ENCODE results near the gene LDLRAP1. TPM values are rescaled to one million over a fixed set of nuclear protein-coding genes. Genes with fewer than 3 reads are reported as not detected.

LDLRAP1 gene
- total and polyA plus RNA-seq, 2 donors (not counting 3 experiments of a cell fraction or from before 2014, with no cell fraction given), result 23.1 to 24.7 TPM

DNA sequence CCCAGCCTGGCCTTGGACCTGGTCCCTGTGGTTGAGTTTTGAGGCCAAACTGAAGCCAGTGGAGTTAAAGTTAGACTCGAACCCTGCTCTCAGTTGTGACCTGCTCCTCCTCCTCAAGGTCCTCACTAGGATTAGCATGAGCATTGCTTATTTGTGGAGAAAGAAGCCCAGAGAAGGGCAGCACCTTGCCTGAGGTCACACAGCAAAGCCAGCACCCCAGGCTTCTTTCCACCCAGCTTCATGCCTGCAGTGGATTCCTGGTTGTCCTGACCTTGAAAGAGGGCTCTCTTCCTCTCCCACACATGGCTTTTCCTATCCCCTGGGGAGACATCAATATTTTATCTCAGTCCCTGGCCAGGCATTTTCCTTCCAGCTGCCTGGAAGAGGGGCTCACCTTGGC lies 2.8 kb downstream of the LDLRAP1 start:
- intact Hi-C loops (cut with micrococcal nuclease), result no loop called here
- POLR2A ChIA-PET, result no interaction called here

DNA sequence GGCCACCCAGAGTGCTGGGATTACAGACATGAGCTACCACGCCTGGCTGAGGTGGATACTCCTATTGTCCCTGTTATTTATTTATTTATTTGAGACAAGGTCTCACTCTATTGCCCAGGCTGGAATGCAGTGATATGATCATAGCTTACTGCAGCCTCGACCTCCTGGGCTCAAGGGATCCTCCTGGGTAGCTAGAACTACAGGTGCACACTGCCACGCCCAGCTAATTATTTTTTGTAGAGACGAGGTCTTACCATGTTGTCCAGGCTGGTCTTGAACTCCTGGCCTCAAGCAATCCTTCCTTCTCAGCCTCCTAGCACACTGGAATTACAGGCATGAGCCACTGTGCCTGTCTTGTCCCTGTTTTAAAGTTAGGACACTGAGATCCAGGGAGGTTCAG lies 5.2 kb downstream of the LDLRAP1 start:
- peak; percentile 43 for FAIRE-seq
- H3K27ac ChIP-seq (ENCODE audit: insufficient read depth, low read depth, low read length), result no peak overlapping the region
- no peaks in the 10 kb centered on the region for H3K9me3 ChIP-seq (replicated peaks; ENCODE audit: control insufficient read depth, insufficient read depth, low read length)
- intact Hi-C loops (cut with micrococcal nuclease) (no loop called here), dilution Hi-C loops (cut with MboI; ENCODE audit: extremely low pct_ligation_motif_present, low sequenced_read_pairs) (no loop called here)
- CTCF ChIA-PET, result interaction anchor here (0.8 to 3.2 kb wide), 6 partner anchors 24 to 106 kb away, joined by 3 to 22 read pairs (median 4); no protein-coding TSS in a partner anchor
- POLR2A ChIA-PET, result no interaction called here
- no peak overlapping the region for H3K9ac ChIP-seq (replicated peaks; ENCODE audit: extremely low read depth, insufficient read depth, low read length)
- no peaks in the 10 kb centered on the region for H4K20me1 ChIP-seq (replicated peaks; ENCODE audit: control insufficient read depth, extremely low read depth, insufficient read depth, low read length)
- H2AFZ ChIP-seq (ENCODE audit: low read depth, low read length), result no peak overlapping the region
- no peaks in the 10 kb centered on the region for H3K27me3 ChIP-seq (ENCODE audit: control insufficient read depth in 2 of 2, insufficient read depth in 2 of 2, low read length in 2 of 2)
- H3K36me3 ChIP-seq (ENCODE audit: control insufficient read depth in 2 of 2, extremely low read depth in 1 of 2, insufficient read depth in 2 of 2, low read length in 2 of 2), result no peaks in the 10 kb centered on the region
- TF ChIP-seq, protein P1, sequence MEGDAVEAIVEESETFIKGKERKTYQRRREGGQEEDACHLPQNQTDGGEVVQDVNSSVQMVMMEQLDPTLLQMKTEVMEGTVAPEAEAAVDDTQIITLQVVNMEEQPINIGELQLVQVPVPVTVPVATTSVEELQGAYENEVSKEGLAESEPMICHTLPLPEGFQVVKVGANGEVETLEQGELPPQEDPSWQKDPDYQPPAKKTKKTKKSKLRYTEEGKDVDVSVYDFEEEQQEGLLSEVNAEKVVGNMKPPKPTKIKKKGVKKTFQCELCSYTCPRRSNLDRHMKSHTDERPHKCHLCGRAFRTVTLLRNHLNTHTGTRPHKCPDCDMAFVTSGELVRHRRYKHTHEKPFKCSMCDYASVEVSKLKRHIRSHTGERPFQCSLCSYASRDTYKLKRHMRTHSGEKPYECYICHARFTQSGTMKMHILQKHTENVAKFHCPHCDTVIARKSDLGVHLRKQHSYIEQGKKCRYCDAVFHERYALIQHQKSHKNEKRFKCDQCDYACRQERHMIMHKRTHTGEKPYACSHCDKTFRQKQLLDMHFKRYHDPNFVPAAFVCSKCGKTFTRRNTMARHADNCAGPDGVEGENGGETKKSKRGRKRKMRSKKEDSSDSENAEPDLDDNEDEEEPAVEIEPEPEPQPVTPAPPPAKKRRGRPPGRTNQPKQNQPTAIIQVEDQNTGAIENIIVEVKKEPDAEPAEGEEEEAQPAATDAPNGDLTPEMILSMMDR (IDR thresholded peaks at IDR 0.05; ENCODE audit: extremely low read depth in 1 of 2, insufficient read depth in 1 of 2, low read depth in 1 of 2, low read length in 2 of 2), result no peak
- TF ChIP-seq GATA2 (IDR thresholded peaks at IDR 0.05; ENCODE audit: insufficient read depth, insufficient read length, low read depth, low read length) (no peak), FOS (IDR thresholded peaks at IDR 0.05; ENCODE audit: borderline replicate concordance, insufficient read depth, low read length) (no peak), EZH2 (IDR thresholded peaks at IDR 0.05; ENCODE audit: borderline replicate concordance, low read depth, low read length, severe bottlenecking) (no peak), JUN (IDR thresholded peaks at IDR 0.05; ENCODE audit: borderline replicate concordance, insufficient read depth, insufficient read length, low read depth) (no peak), MYC (IDR thresholded peaks at IDR 0.05; ENCODE audit: low read depth, low read length) (no peak), POLR2A (IDR thresholded peaks at IDR 0.05; ENCODE audit: low read depth, low read length) (no peak), POLR2AphosphoS5 (IDR thresholded peaks at IDR 0.05; ENCODE audit: insufficient read depth, low read depth, low read length) (no peak)
- TF ChIP-seq, protein P2, sequence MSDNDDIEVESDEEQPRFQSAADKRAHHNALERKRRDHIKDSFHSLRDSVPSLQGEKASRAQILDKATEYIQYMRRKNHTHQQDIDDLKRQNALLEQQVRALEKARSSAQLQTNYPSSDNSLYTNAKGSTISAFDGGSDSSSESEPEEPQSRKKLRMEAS (IDR thresholded peaks at IDR 0.05; ENCODE audit: insufficient read depth, insufficient read length), result no peak
- H3K79me2 ChIP-seq (ENCODE audit: control insufficient read depth, insufficient read depth, low read length), result peaks cover 2% of the 10 kb centered on the region
- BruUV-seq (replicated peaks), result no TSS peak
- no peak overlapping the region for H3K4me3 ChIP-seq (replicated peaks in 1 of 3; ENCODE audit: insufficient read depth in 1 of 3, low read depth in 1 of 3, low read length in 3 of 3)
- H3K9me1 ChIP-seq (replicated peaks; ENCODE audit: control insufficient read depth, extremely low read depth, insufficient read depth, low read length), result no peaks in the 10 kb centered on the region
- H3K4me2 ChIP-seq (ENCODE audit: insufficient read depth, low read length), result no peak overlapping the region
- no peak for DNase-seq (ENCODE audit: low read depth, low spot score)
- peaks cover 34% of the 10 kb centered on the region for H3K4me1 ChIP-seq (ENCODE audit: control insufficient read depth, extremely low read depth, insufficient read depth, low read length)

More for the DNA sequence above, 2.8 kb downstream of the LDLRAP1 start:
- TF ChIP-seq JUN (IDR thresholded peaks at IDR 0.05; ENCODE audit: borderline replicate concordance, insufficient read depth, insufficient read length, low read depth), result no peak
- TF ChIP-seq, protein P1 (IDR thresholded peaks at IDR 0.05; ENCODE audit: extremely low read depth in 1 of 2, insufficient read depth in 1 of 2, low read depth in 1 of 2, low read length in 2 of 2), result no peak
- TF ChIP-seq POLR2A (IDR thresholded peaks at IDR 0.05; ENCODE audit: low read depth, low read length), result no peak
- Histone ChIP-seq H3K79me2 (ENCODE audit: control insufficient read depth, insufficient read depth, low read length) (peaks cover 2% of the 10 kb centered on the region), H3K4me2 (ENCODE audit: insufficient read depth, low read length) (no peak overlapping the region), H3K36me3 (ENCODE audit: control insufficient read depth in 2 of 2, extremely low read depth in 1 of 2, insufficient read depth in 2 of 2, low read length in 2 of 2) (no peaks in the 10 kb centered on the region), H3K4me3 (replicated peaks in 1 of 3; ENCODE audit: insufficient read depth in 1 of 3, low read depth in 1 of 3, low read length in 3 of 3) (no peak overlapping the region), H3K27ac (ENCODE audit: insufficient read depth, low read depth, low read length) (no peak overlapping the region), H4K20me1 (replicated peaks; ENCODE audit: control insufficient read depth, extremely low read depth, insufficient read depth, low read length) (no peaks in the 10 kb centered on the region), H3K9me1 (replicated peaks; ENCODE audit: control insufficient read depth, extremely low read depth, insufficient read depth, low read length) (no peaks in the 10 kb centered on the region), H3K9me3 (replicated peaks; ENCODE audit: control insufficient read depth, insufficient read depth, low read length) (no peaks in the 10 kb centered on the region), H3K4me1 (ENCODE audit: control insufficient read depth, extremely low read depth, insufficient read depth, low read length) (peaks cover 33% of the 10 kb centered on the region), H3K27me3 (ENCODE audit: control insufficient read depth in 2 of 2, insufficient read depth in 2 of 2, low read length in 2 of 2) (no peaks in the 10 kb centered on the region), H2AFZ (ENCODE audit: low read depth, low read length) (no peak overlapping the region), H3K9ac (replicated peaks; ENCODE audit: extremely low read depth, insufficient read depth, low read length) (no peak overlapping the region)
- BruUV-seq (replicated peaks), result no TSS peak
- peak; percentile 35 for FAIRE-seq
- DNase-seq (ENCODE audit: low read depth, low spot score), result no peak
- CTCF ChIA-PET, result interaction anchor here (0.6 kb wide), 1 partner anchor 27 kb away, joined by 3 read pairs; no protein-coding TSS in a partner anchor
- dilution Hi-C loops (cut with MboI; ENCODE audit: extremely low pct_ligation_motif_present, low sequenced_read_pairs), result no loop called here

Data from endothelial cell of umbilical vein (primary cell).